ENCODE results near the gene DNAJC9.

Gene DNAJC9, protein sequence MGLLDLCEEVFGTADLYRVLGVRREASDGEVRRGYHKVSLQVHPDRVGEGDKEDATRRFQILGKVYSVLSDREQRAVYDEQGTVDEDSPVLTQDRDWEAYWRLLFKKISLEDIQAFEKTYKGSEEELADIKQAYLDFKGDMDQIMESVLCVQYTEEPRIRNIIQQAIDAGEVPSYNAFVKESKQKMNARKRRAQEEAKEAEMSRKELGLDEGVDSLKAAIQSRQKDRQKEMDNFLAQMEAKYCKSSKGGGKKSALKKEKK

DNA sequence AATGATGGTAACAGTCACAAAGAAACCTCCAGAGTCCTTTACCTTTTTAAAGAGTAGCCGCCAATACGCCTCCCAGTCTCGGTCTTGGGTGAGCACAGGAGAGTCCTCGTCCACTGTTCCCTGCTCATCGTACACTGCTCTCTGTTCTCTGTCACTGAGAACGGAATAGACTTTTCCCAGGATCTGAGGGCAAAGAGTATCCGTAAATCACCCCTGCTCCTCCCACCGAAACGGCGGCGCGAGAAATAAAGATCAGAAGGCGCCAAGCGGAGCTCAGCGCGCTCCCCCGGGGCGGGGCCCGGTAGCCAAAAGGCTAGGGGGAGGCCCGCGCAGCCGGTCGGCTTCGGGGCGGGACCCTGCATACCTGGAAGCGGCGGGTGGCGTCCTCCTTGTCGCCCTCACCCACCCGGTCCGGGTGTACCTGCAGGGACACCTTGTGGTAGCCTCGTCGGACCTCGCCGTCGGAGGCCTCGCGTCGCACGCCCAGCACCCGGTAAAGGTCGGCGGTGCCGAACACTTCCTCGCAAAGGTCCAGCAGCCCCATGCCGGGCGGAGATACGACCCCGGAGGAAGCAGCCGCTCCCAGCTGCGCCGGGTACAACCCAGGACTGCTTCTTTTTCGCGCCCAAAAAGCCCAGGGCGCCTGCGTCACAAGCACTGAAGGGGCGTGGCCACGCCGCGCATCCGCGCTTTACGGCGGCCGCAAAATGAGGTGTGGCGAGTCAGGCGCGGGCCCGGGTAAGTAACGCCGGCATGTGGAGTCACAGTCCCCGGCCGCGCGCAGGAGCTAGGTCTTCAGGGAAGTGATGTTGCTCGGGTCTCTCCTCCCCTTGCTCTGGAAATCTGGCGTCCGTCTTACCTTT lies at the start of gene DNAJC9:
DNAJC9 (minus strand) TSS at position 610 of the 863 bp plus-strand sequence; CDS start at position 544, 66 bp downstream.
- Histone ChIP-seq H3K79me2 (ENCODE audit: control insufficient read depth, insufficient read depth, low read length, unreplicated experiment) (peaks cover 58% of the 10 kb centered on the region), H3K4me1 (ENCODE audit: control insufficient read depth, insufficient read depth, low read length, unreplicated experiment) (peaks cover 35% of the 10 kb centered on the region), H2AFZ (ENCODE audit: low read length, unreplicated experiment) (peak within 1 kb of the TSS; percentile 73), H3K4me3 (ENCODE audit: low read depth, low read length) (peak within 1 kb of the TSS; percentile 79), H3K27me3 (ENCODE audit: insufficient read depth, low read length) (no peaks in the 10 kb centered on the region), H3K27ac (ENCODE audit: low read depth, low read length) (peak within 1 kb of the TSS; percentile 91), H3K36me3 (ENCODE audit: insufficient read depth, low read length) (peaks cover 15% of the 10 kb centered on the region)

DNA sequence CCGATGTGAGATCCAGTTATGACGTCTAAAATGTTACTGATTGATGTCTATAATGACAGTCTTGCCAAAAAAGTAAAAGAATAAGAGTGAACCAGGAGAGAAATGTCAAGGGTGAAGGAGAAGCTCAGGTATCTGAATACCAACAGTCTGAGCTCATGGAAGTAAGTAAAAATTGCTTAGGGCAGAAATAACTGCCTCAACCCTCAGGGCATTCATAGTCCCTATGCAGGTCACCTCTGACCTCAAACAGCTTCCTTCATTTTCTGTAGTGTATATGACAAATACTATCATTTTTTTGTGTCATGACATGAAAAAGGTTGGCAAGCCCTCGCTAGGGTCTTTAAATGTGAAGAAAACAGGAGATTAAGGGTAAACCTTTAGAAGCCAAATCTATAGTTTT lies 46.4 kb upstream of the DNAJC9 start:
- H3K27ac ChIP-seq (ENCODE audit: low read depth, low read length), result no peak overlapping the region
- H3K27me3 ChIP-seq (ENCODE audit: insufficient read depth, low read length), result no peaks in the 10 kb centered on the region
- no peaks in the 10 kb centered on the region for H3K36me3 ChIP-seq (ENCODE audit: insufficient read depth, low read length)
- H3K79me2 ChIP-seq (ENCODE audit: control insufficient read depth, insufficient read depth, low read length, unreplicated experiment), result no peaks in the 10 kb centered on the region
- H2AFZ ChIP-seq (ENCODE audit: low read length, unreplicated experiment), result no peak overlapping the region
- H3K4me1 ChIP-seq (ENCODE audit: control insufficient read depth, insufficient read depth, low read length, unreplicated experiment), result no peaks in the 10 kb centered on the region
- no peak overlapping the region for H3K4me3 ChIP-seq (ENCODE audit: low read depth, low read length)

DNA sequence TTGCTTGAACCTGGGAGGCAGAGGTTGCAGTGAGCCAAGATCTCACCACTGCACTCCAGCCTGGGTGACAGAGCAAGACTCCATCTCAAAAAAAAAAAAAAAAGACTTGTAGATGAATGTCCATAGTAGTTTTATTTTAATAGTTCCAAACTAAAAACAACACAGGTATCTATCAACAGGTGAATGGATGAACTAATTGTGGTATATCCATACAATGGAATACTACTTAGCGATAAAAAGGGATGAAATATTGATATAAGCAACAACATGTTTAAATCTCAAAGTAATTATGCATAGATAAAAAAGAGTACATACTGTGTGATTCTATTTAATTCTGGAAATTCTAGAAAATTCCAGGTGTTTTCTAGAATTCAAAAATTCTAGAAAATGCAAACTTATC lies 42.9 kb upstream of the DNAJC9 start:
- no peaks in the 10 kb centered on the region for H3K36me3 ChIP-seq (ENCODE audit: insufficient read depth, low read length)
- no peak overlapping the region for H3K27ac ChIP-seq (ENCODE audit: low read depth, low read length)
- no peaks in the 10 kb centered on the region for H3K27me3 ChIP-seq (ENCODE audit: insufficient read depth, low read length)
- H3K4me3 ChIP-seq (ENCODE audit: low read depth, low read length), result no peak overlapping the region
- no peak overlapping the region for H2AFZ ChIP-seq (ENCODE audit: low read length, unreplicated experiment)
- no peaks in the 10 kb centered on the region for H3K4me1 ChIP-seq (ENCODE audit: control insufficient read depth, insufficient read depth, low read length, unreplicated experiment)
- H3K79me2 ChIP-seq (ENCODE audit: control insufficient read depth, insufficient read depth, low read length, unreplicated experiment), result no peaks in the 10 kb centered on the region

DNA sequence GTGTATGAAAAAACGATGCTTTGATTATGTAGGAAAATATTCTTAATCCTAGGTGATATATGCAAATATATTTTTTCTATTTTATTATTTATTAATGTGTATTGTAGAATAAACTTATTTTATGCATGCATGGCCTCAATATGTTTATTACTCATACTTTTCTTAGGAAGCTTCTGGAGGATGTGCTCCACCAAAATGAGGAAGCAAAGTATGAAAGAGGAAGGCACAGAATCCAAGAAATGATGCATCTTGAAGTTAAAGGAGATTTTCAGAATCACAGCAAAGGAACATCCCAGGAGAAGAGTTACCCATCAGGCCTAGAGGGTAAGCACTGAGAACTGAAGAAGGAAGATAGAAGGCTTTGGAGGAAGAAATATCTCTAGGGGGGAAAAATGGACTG lies 40.4 kb upstream of the DNAJC9 start:
- Histone ChIP-seq H3K4me1 (ENCODE audit: control insufficient read depth, insufficient read depth, low read length, unreplicated experiment) (no peaks in the 10 kb centered on the region), H2AFZ (ENCODE audit: low read length, unreplicated experiment) (no peak overlapping the region), H3K27me3 (ENCODE audit: insufficient read depth, low read length) (no peaks in the 10 kb centered on the region), H3K4me3 (ENCODE audit: low read depth, low read length) (no peak overlapping the region), H3K36me3 (ENCODE audit: insufficient read depth, low read length) (no peaks in the 10 kb centered on the region), H3K27ac (ENCODE audit: low read depth, low read length) (no peak overlapping the region), H3K79me2 (ENCODE audit: control insufficient read depth, insufficient read depth, low read length, unreplicated experiment) (no peaks in the 10 kb centered on the region)

DNA sequence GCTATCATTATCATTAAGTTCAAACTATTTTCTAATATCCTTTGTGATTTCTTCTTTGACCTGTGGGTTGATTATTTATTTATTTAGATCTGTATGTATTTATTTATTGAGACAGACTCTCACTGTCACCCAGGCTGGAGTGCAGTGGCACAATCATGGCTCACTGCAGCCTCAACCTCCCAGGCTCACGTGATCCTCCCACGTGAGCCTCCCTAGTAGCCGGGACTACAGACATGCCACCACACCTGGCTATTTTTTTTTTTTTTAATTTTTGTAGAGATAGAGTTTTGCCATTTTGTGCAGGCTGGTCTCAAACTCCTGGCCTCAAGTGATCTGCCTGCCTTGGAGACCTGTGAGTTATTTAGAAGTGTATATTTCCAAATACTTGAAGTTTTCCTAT lies 34.0 kb upstream of the DNAJC9 start:
- no peaks in the 10 kb centered on the region for H3K79me2 ChIP-seq (ENCODE audit: control insufficient read depth, insufficient read depth, low read length, unreplicated experiment)

DNA sequence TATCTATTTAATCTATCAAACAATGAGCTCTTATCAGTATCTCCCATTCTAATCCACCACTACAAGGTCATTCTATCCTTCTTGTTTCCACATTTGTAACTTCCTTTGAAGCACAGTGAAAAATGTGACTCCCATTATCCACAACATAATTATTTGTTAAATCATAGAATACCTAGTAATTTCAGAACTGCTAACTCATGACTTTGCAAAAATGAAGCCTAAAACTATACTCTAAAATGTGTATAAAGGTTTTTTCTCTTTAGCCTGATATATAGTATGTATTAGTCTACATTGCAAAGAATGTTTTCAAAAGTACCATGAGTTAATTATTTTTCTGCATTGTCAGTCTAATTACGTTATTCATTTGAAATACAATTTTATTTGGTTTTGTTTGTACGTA lies 17.4 kb upstream of the DNAJC9 start:
- H3K79me2 ChIP-seq (ENCODE audit: control insufficient read depth, insufficient read depth, low read length, unreplicated experiment), result no peaks in the 10 kb centered on the region
- no peak overlapping the region for H2AFZ ChIP-seq (ENCODE audit: low read length, unreplicated experiment)
- H3K36me3 ChIP-seq (ENCODE audit: insufficient read depth, low read length), result no peaks in the 10 kb centered on the region
- no peaks in the 10 kb centered on the region for H3K27me3 ChIP-seq (ENCODE audit: insufficient read depth, low read length)
- H3K4me1 ChIP-seq (ENCODE audit: control insufficient read depth, insufficient read depth, low read length, unreplicated experiment), result peaks cover 6% of the 10 kb centered on the region
- H3K4me3 ChIP-seq (ENCODE audit: low read depth, low read length), result no peak overlapping the region
- no peak overlapping the region for H3K27ac ChIP-seq (ENCODE audit: low read depth, low read length)

More for the DNA sequence above, 34.0 kb upstream of the DNAJC9 start:
- Histone ChIP-seq H2AFZ (ENCODE audit: low read length, unreplicated experiment) (no peak overlapping the region), H3K4me3 (ENCODE audit: low read depth, low read length) (no peak overlapping the region), H3K27ac (ENCODE audit: low read depth, low read length) (no peak overlapping the region), H3K36me3 (ENCODE audit: insufficient read depth, low read length) (no peaks in the 10 kb centered on the region), H3K27me3 (ENCODE audit: insufficient read depth, low read length) (no peaks in the 10 kb centered on the region), H3K4me1 (ENCODE audit: control insufficient read depth, insufficient read depth, low read length, unreplicated experiment) (peaks cover 4% of the 10 kb centered on the region)

DNA sequence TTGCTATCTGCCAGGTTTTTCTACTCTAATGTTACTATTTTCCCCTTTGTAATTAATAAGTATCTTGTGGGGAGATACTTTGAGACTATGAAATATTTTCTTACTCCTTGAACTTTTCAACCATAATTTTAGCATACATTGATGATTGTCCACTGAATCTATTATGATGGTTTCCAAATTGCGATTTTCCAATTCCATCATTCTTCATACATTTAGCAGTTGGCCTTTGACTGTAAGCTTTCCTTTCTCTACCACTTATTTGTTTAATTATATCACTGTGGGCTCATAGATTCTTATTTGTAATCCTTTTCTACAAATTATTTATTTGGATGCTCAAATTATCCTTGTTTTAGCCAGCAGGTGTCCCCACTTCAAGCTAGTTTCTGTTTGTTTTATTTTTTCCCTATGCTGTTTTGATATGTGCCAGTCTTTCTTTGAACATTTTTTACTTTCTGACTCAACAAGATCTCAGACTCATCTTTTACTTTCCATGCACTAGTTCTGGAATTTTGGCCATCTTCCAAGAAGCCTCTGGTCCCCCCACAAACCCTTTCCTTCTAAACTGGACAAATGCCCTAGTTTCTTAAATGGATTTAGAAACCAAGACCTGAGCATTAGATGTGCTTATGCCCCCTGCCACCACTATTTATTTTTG lies 16.8 kb upstream of the DNAJC9 start:
- H2AFZ ChIP-seq (ENCODE audit: low read length, unreplicated experiment), result peak overlapping the region; percentile 42
- H3K4me1 ChIP-seq (ENCODE audit: control insufficient read depth, insufficient read depth, low read length, unreplicated experiment), result peaks cover 6% of the 10 kb centered on the region
- H3K79me2 ChIP-seq (ENCODE audit: control insufficient read depth, insufficient read depth, low read length, unreplicated experiment), result no peaks in the 10 kb centered on the region
- no peak overlapping the region for H3K4me3 ChIP-seq (ENCODE audit: low read depth, low read length)
- no peak overlapping the region; the same call in 1 of the 2 replicates for H3K27ac ChIP-seq (ENCODE audit: low read depth, low read length)
- H3K27me3 ChIP-seq (ENCODE audit: insufficient read depth, low read length), result no peaks in the 10 kb centered on the region
- H3K36me3 ChIP-seq (ENCODE audit: insufficient read depth, low read length), result no peaks in the 10 kb centered on the region

DNA sequence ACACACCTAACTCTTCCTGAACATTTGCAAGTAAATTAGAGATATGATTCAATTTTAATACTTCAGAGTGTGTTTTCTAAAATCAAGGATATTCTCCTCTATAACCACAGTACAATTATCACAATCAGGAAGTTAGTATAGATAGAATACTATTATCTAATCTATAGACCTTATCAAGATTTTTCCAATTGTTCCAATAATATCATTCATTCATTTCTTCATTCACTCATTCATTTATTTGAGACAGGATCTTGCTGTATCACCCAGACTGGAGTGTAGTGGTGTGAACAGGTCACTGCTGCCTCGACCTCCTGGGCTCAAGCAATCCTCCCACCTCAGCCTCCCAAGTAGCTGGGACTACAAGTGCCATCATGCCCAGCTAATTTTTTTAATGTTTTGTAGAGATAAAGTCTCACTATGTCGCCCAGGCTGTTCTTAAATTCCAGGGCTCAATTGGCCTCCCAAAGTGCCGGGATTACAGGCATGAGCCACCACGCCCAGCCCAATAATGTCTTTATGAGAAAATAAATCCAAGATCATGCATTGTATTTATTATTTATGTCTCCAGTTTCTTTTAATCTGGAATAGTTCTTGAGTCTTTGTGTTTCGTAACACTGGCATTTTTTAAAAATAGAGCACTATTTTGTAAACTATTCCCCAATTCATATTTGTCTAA lies 16.0 kb upstream of the DNAJC9 start:
- H3K36me3 ChIP-seq (ENCODE audit: insufficient read depth, low read length), result no peaks in the 10 kb centered on the region
- no peaks in the 10 kb centered on the region for H3K27me3 ChIP-seq (ENCODE audit: insufficient read depth, low read length)
- H3K4me3 ChIP-seq (ENCODE audit: low read depth, low read length), result no peak overlapping the region
- peak overlapping the region; percentile 42 for H2AFZ ChIP-seq (ENCODE audit: low read length, unreplicated experiment)
- H3K79me2 ChIP-seq (ENCODE audit: control insufficient read depth, insufficient read depth, low read length, unreplicated experiment), result no peaks in the 10 kb centered on the region
- peaks cover 6% of the 10 kb centered on the region for H3K4me1 ChIP-seq (ENCODE audit: control insufficient read depth, insufficient read depth, low read length, unreplicated experiment)
- no peak overlapping the region for H3K27ac ChIP-seq (ENCODE audit: low read depth, low read length)

DNA sequence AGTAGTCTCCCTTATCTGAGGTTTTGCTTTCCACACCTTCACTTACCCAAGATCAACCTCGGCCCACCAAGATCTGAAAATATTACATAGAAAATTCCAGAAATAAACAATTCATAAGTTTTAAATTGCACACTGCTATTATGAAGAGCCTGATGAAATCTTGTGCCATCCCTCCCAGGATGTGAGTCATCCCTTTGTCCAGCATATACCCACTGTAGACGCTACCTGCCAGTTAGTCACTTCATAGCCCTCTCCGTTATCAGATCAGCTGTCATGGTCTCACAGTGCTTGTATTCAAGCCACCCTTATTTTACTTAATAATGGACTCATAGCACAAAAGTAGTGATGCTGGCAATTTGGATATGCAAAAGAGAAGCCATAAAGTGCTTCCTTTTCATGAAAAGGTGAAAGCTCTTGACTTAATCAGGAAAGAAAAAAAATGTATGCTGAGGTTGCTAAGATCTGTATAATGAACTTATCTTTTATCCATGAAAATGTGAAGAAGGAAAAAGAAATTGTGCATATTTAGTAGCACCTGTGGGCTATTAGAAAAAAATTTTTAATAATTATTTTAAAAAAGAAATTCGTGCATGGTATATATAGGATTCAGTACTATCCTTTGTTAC lies 15.2 kb upstream of the DNAJC9 start:
- no peak overlapping the region for H3K4me3 ChIP-seq (ENCODE audit: low read depth, low read length)
- peaks cover 6% of the 10 kb centered on the region for H3K4me1 ChIP-seq (ENCODE audit: control insufficient read depth, insufficient read depth, low read length, unreplicated experiment)
- no peaks in the 10 kb centered on the region for H3K27me3 ChIP-seq (ENCODE audit: insufficient read depth, low read length)
- H2AFZ ChIP-seq (ENCODE audit: low read length, unreplicated experiment), result no peak overlapping the region
- H3K79me2 ChIP-seq (ENCODE audit: control insufficient read depth, insufficient read depth, low read length, unreplicated experiment), result no peaks in the 10 kb centered on the region
- H3K36me3 ChIP-seq (ENCODE audit: insufficient read depth, low read length), result no peaks in the 10 kb centered on the region
- no peak overlapping the region for H3K27ac ChIP-seq (ENCODE audit: low read depth, low read length)

All from ACC112 (cell line).